Osteoblast (primary cell): ENCODE measurements around the gene CX3CL1. TPM values are rescaled to one million over a fixed set of nuclear protein-coding genes. Genes with fewer than 3 reads are reported as not detected.

Experiments
- DNase-seq: peaks from one replicate; pipeline ENCODE4 v3.0.0; 2011; ENCODE audit warnings: low spot score, mixed read lengths; ENCODE audit not compliant: insufficient read length; ENCODE audit errors: missing footprints
- H2AFZ ChIP-seq: 2 replicates; pipeline ENCODE4 v1.6.0; 2011; ENCODE audit warnings: mild to moderate bottlenecking, low read length
- H3K27ac ChIP-seq: 2 replicates; pipeline ENCODE4 v1.5.1; 2011; ENCODE audit warnings: mild to moderate bottlenecking, low read depth, low read length, moderate library complexity
- H3K27me3 ChIP-seq: 2 replicates; pipeline ENCODE4 v1.6.0; 2012; ENCODE audit warnings: mild to moderate bottlenecking, control low read depth, inconsistent platforms, low read length, moderate library complexity; ENCODE audit not compliant: insufficient read depth
- H3K36me3 ChIP-seq: 2 replicates; pipeline ENCODE4 v1.5.1; 2011; ENCODE audit warnings: mild to moderate bottlenecking, low read length, control low read depth, moderate library complexity; ENCODE audit not compliant: insufficient read depth
- H3K4me1 ChIP-seq: 2 replicates; pipeline ENCODE4 v1.5.1; 2011; ENCODE audit warnings: mild to moderate bottlenecking, low read length, control low read depth, moderate library complexity; ENCODE audit not compliant: insufficient read depth
- H3K4me2 ChIP-seq: 2 replicates; pipeline ENCODE4 v1.6.0; 2011; ENCODE audit warnings: mild to moderate bottlenecking, low read length; ENCODE audit not compliant: insufficient read depth
- H3K4me3 ChIP-seq: fragments of 200-600 bp; sonication (generic); 3 replicates; pipeline ENCODE4 v1.5.1; 2012; ENCODE audit warnings: mild to moderate bottlenecking, low read length, inconsistent platforms; ENCODE audit not compliant: insufficient read depth
- H3K79me2 ChIP-seq: 2 replicates; pipeline ENCODE4 v1.6.0; 2012; ENCODE audit warnings: mild to moderate bottlenecking, low read length, control low read depth, inconsistent platforms; ENCODE audit not compliant: insufficient read depth
- H3K9me3 ChIP-seq: 2 replicates; pipeline ENCODE4 v1.5.1; 2011; ENCODE audit warnings: low read depth, low read length, control low read depth
- H4K20me1 ChIP-seq: 2 replicates; pipeline ENCODE4 v1.6.0; 2012; ENCODE audit warnings: mild to moderate bottlenecking, low read length, control low read depth; ENCODE audit not compliant: insufficient read depth
- CTCF ChIP-seq: IDR thresholded peaks from 2 replicates; pipeline ENCODE4 v1.5.1; 2011; ENCODE audit warnings: mild to moderate bottlenecking, low read depth, low read length, moderate library complexity; ENCODE audit errors: extremely low read depth
- total RNA-seq: library from RNA; depleted of rRNA; stranded (reverse); fragments of >200 nt; gene quantifications from 2 replicates; pipeline ENCODE4 v1.2.3, GENCODE V29; 2012

The CX3CL1 gene
- total RNA-seq, 1 donor = not detected

- no peak for TF ChIP-seq CTCF
- no peaks in the 10 kb centered on the region for H4K20me1 ChIP-seq
- H3K4me2 ChIP-seq = no peak overlapping the region
- no peak overlapping the region for H2AFZ ChIP-seq
- no peaks in the 10 kb centered on the region for H3K4me1 ChIP-seq
- H3K9me3 ChIP-seq = no peaks in the 10 kb centered on the region
- H3K27ac ChIP-seq = no peak overlapping the region
- no peaks in the 10 kb centered on the region for H3K79me2 ChIP-seq
- H3K27me3 ChIP-seq = peaks cover 6% of the 10 kb centered on the region
- H3K4me3 ChIP-seq = no peak overlapping the region
- DNase-seq = peak; percentile 61
- no peaks in the 10 kb centered on the region for H3K36me3 ChIP-seq
Observed at GRCh38 chr16:57381791-57382534, 9.7 kb downstream of the CX3CL1 start.

GRCh38 chr16:57382535-57383275, 10.4 kb downstream of the CX3CL1 start:
- Histone ChIP-seq H3K9me3 (no peaks in the 10 kb centered on the region), H3K27me3 (peaks cover 6% of the 10 kb centered on the region), H3K79me2 (no peaks in the 10 kb centered on the region), H3K36me3 (no peaks in the 10 kb centered on the region), H3K4me1 (no peaks in the 10 kb centered on the region), H3K4me2 (no peak overlapping the region), H3K27ac (no peak overlapping the region), H4K20me1 (no peaks in the 10 kb centered on the region), H3K4me3 (no peak overlapping the region), H2AFZ (no peak overlapping the region)
- peak; percentile 31 for DNase-seq
- TF ChIP-seq CTCF = peak; percentile 6

- no peaks in the 10 kb centered on the region for H3K4me1 ChIP-seq
- H3K4me2 ChIP-seq = no peak overlapping the region
- no peak overlapping the region for H2AFZ ChIP-seq
- no peak overlapping the region for H3K27ac ChIP-seq
- no peaks in the 10 kb centered on the region for H3K36me3 ChIP-seq
- peak; percentile 81 for DNase-seq
- no peak for TF ChIP-seq CTCF
- H3K9me3 ChIP-seq = no peaks in the 10 kb centered on the region
- H3K27me3 ChIP-seq = peaks cover 6% of the 10 kb centered on the region
- no peak overlapping the region for H3K4me3 ChIP-seq
- H4K20me1 ChIP-seq = no peaks in the 10 kb centered on the region
- H3K79me2 ChIP-seq = no peaks in the 10 kb centered on the region
Observed at GRCh38 chr16:57383276-57384247, 11.3 kb downstream of the CX3CL1 start.
